NOMO-1 treated with dmso at 0.1 percent for 144 hours (cell line): ENCODE data around the gene CYBC1.
"Not testable (repeated sequence)": the region's sequence is repeated elsewhere in the genome, so short reads cannot be mapped to it uniquely, and the experiment has no call there.

Experiments
- DNase-seq: peaks from one replicate; lab custom pipeline; 2025; ENCODE audit not compliant: unreplicated experiment; lab: John Stamatoyannopoulos, UW

CYBC1 gene

GRCh38 chr17:82435601-82436583 is 14.7 kb downstream of the CYBC1 start:
- no peak for DNase-seq

- DNase-seq = no peak
These were observed 15.4 kb downstream of the CYBC1 start for GRCh38 chr17:82435103-82435502.

GRCh38 chr17:82434216-82434565 is 16.4 kb downstream of the CYBC1 start:
- DNase-seq = no peak

GRCh38 chr17:82433560-82434215 is 16.9 kb downstream of the CYBC1 start:
- no peak for DNase-seq

- no peak for DNase-seq
These were observed 18.5 kb downstream of the CYBC1 start for GRCh38 chr17:82432017-82432416.

GRCh38 chr17:82429824-82430223 is 20.7 kb downstream of the CYBC1 start:
- DNase-seq = no peak

- DNase-seq = no peak
These were observed 22.0 kb downstream of the CYBC1 start for GRCh38 chr17:82428546-82428945.

- DNase-seq = no peak
These were observed 25.7 kb downstream of the CYBC1 start for GRCh38 chr17:82424863-82425159.

GRCh38 chr17:82424001-82424862 is 26.3 kb downstream of the CYBC1 start:
- DNase-seq = no peak

- DNase-seq = no peak
These were observed 31.0 kb downstream of the CYBC1 start for GRCh38 chr17:82419540-82419939.

GRCh38 chr17:82418001-82418986 is 32.3 kb downstream of the CYBC1 start, which contains the start of the genes HEXD and OGFOD3:
Gene HEXD, plus strand, starts transcription at chr17:82418347. Its CDS starts 1,453 bp downstream, at chr17:82419800.
Gene OGFOD3, minus strand, starts transcription at chr17:82418586. Its CDS starts 101 bp downstream, at chr17:82418485.
- peak; percentile 77 for DNase-seq

GRCh38 chr17:82416771-82417170 is 33.8 kb downstream of the CYBC1 start:
- DNase-seq = no peak

- no peak for DNase-seq
These were observed 34.3 kb downstream of the CYBC1 start for GRCh38 chr17:82416264-82416663.

- no peak for DNase-seq
These were observed 34.8 kb downstream of the CYBC1 start for GRCh38 chr17:82415786-82416185.

- DNase-seq = no peak
These were observed 35.2 kb downstream of the CYBC1 start for GRCh38 chr17:82415336-82415735.

GRCh38 chr17:82414548-82415281 is 35.8 kb downstream of the CYBC1 start:
- DNase-seq = peak; percentile 49

- DNase-seq = no peak
These were observed 37.7 kb downstream of the CYBC1 start for GRCh38 chr17:82412535-82413520.

- not testable (repeated sequence) for DNase-seq
These were observed 38.5 kb downstream of the CYBC1 start for GRCh38 chr17:82412081-82412480.
